ENCODE results near the gene FAT3.

The FAT3 gene

GRCh38 chr11:92227959-92228935 is 3.6 kb downstream of the FAT3 start:
- no peak for DNase-seq (ENCODE audit: low read depth)

DNA sequence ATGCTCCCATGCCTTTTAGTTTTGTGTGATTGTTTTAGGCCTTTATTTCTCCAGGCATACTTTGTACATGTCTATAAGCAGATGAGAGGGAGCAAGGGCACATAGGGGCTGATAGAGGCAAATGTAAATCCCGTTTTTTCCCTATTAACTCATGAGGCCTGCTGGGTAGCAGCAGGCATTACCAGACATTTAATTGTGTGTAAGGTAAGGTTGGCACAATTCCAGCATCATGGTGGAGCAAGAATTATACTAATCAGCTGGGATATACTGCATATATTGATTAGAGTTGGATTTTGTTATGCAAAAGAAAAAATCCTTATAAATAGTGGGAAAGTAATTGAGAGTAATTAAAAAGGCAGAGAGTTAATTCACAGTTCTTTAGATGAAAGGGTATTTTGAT is 12.2 kb downstream of the FAT3 start:
- no peak for DNase-seq (ENCODE audit: low read depth)

- no peak for DNase-seq (ENCODE audit: low read depth)
Observed at GRCh38 chr11:92240916-92241315, 16.3 kb downstream of the FAT3 start.

- DNase-seq (ENCODE audit: low read depth) = no peak
Observed at GRCh38 chr11:92245700-92246271, 21.2 kb downstream of the FAT3 start.

DNA sequence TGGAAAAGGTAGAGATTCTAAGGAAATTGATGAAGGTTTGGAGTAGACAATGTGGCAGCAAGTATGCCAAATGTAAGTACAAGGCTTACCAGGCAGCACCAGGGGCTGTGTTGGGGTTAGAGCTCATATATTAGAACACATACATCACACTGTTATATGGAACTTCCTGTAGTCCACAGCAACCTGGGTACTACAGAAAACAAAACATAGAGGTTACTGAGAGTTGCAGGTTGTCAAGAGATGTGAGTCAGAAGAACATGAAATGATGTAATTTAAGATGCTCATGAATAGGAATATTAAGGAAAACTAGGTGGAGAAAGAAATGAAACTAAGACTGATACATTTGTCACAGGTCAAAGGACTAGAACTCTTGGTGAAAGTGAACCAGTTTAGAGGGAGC is 22.0 kb downstream of the FAT3 start:
- DNase-seq (ENCODE audit: low read depth) = no peak

GRCh38 chr11:92249156-92249753 is 24.6 kb downstream of the FAT3 start:
- no peak for DNase-seq (ENCODE audit: low read depth)

GRCh38 chr11:92251980-92252379 is 27.4 kb downstream of the FAT3 start:
- DNase-seq (ENCODE audit: low read depth) = no peak

- DNase-seq (ENCODE audit: low read depth) = no peak
Observed at GRCh38 chr11:92253421-92253820, 28.8 kb downstream of the FAT3 start.

DNA sequence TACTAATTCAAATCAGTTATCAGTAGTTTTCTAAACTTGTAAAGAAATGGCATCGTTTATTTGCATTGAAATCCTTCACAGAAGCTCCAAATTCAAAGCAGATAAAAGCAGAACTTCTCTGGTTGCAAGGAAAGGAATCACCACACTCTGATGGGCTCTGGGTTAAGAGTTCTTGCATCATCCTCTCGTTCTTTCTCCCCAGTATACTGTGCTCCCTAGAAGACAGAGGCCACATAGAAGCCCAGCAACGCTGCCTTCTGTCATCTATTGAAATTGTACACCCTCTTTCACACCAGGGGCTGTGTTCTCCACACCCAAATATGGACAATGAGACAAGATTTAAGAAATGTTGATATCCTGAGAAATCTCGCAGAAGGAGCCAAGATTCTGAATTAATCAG is 29.3 kb downstream of the FAT3 start:
- no peak for DNase-seq (ENCODE audit: low read depth)

GRCh38 chr11:92257536-92257935 is 32.9 kb downstream of the FAT3 start:
- DNase-seq (ENCODE audit: low read depth) = no peak

DNA sequence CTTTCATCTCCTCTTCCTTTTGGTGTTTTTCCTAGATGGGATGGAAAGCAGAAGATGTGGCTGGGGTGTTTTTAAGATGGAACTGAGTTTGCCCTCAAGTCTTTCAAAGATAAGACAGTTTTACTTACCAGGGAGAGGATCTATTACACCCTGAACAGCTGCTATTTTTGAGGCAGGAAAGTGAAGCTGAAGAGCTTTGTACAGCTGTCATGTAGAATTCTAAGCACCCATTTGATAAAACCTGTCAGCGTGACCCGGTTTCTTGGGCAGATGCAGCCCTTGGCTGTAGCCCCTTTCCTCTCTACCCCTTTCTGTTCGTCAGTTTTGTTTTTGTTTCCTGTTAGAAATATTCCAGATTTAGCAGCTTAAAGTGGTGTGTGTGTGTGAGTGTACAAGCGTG is 35.2 kb downstream of the FAT3 start:
- DNase-seq (ENCODE audit: low read depth) = no peak

- no peak for DNase-seq (ENCODE audit: low read depth)
Observed at GRCh38 chr11:92264350-92264749, 39.7 kb downstream of the FAT3 start.

GRCh38 chr11:92266806-92267205 is 42.2 kb downstream of the FAT3 start:
- no peak for DNase-seq (ENCODE audit: low read depth)

- no peak for DNase-seq (ENCODE audit: low read depth)
Observed at GRCh38 chr11:92267278-92267677, 42.7 kb downstream of the FAT3 start.

DNA sequence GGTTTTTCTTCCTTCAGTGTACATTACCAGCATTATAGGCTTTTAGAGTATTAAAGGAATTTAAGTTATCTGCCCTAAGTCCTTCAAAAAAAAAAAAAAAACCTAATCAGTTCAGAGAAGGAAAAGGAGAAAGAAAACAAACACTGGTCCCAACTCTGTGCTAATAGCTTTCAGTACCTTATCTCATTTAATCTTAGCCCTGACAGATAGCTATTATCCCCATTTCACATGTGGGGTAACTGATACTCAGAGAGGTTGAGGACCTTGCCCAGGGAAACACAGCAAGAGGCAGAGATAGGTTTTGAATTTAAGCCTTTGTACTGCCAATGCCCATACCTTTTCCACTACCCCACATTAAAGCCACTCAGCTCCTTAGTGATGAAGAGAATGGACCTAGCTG is 43.4 kb downstream of the FAT3 start:
- DNase-seq (ENCODE audit: low read depth) = no peak

- DNase-seq (ENCODE audit: low read depth) = no peak
Observed at GRCh38 chr11:92268546-92268945, 43.9 kb downstream of the FAT3 start.

DNA sequence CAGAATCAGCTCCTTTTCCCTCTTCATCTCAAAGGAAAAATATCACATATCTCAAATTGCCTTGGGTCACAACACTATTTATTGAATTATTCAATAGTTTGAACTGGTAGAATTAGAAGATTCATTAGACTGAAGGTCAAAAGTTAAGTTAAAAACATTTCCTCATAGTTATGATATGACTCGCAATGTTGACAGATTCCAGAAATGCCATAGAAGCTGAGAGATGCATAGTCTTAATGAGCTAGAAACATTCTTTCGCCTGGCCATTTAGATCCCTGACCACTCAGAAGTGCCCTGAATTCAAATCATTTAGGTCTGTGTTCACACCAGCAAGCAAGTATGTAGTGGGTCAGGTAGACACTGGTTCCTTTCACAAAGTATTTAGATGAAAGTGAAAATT is 44.4 kb downstream of the FAT3 start:
- DNase-seq (ENCODE audit: low read depth) = no peak

- no peak for DNase-seq (ENCODE audit: low read depth)
Observed at GRCh38 chr11:92269841-92270240, 45.2 kb downstream of the FAT3 start.

GRCh38 chr11:92272651-92273050 is 48.0 kb downstream of the FAT3 start:
- DNase-seq (ENCODE audit: low read depth) = no peak
